CD4-positive, alpha-beta T cell treated with Interleukin-17A for 4 hours (primary cell): ENCODE data around the gene TMEM109.

Experiments used
- DNase-seq: peaks from one replicate; pipeline ENCODE4 v3.0.0-alpha.2; 2020; ENCODE audit warnings: mixed read lengths

TMEM109 gene

GRCh38 chr11:60927600-60927999 is 13.6 kb downstream of the TMEM109 start:
- DNase-seq = no peak

- DNase-seq = no peak
These were observed 14.6 kb downstream of the TMEM109 start for GRCh38 chr11:60928563-60929001.

- no peak for DNase-seq
These were observed 15.8 kb downstream of the TMEM109 start for GRCh38 chr11:60929764-60930163.

GRCh38 chr11:60930394-60930793 is 16.4 kb downstream of the TMEM109 start:
- DNase-seq = no peak

GRCh38 chr11:60931917-60932316 is 18.0 kb downstream of the TMEM109 start:
- DNase-seq = no peak

GRCh38 chr11:60932605-60933356 is 18.8 kb downstream of the TMEM109 start:
- DNase-seq = no peak

GRCh38 chr11:60933416-60934123 is 19.6 kb downstream of the TMEM109 start:
- no peak for DNase-seq

- no peak for DNase-seq
These were observed 20.3 kb downstream of the TMEM109 start for GRCh38 chr11:60934124-60934789.

GRCh38 chr11:60934790-60935605 is 21.0 kb downstream of the TMEM109 start:
- DNase-seq = no peak

GRCh38 chr11:60935676-60936442 is 21.9 kb downstream of the TMEM109 start:
- DNase-seq = no peak

- no peak for DNase-seq
These were observed 22.6 kb downstream of the TMEM109 start for GRCh38 chr11:60936467-60937143.

- no peak for DNase-seq
These were observed 23.2 kb downstream of the TMEM109 start for GRCh38 chr11:60937144-60937527.

GRCh38 chr11:60937811-60938210 is 23.9 kb downstream of the TMEM109 start:
- no peak for DNase-seq

- DNase-seq = no peak
These were observed 24.5 kb downstream of the TMEM109 start for GRCh38 chr11:60938500-60938899.

- no peak for DNase-seq
These were observed 25.3 kb downstream of the TMEM109 start for GRCh38 chr11:60939301-60939700.

- DNase-seq = no peak
These were observed 25.9 kb downstream of the TMEM109 start for GRCh38 chr11:60939855-60940254.

- no peak for DNase-seq
These were observed 27.6 kb downstream of the TMEM109 start for GRCh38 chr11:60941371-60942119.

- DNase-seq = no peak
These were observed 28.3 kb downstream of the TMEM109 start for GRCh38 chr11:60942219-60942618.

- no peak for DNase-seq
These were observed 29.1 kb downstream of the TMEM109 start for GRCh38 chr11:60942970-60943565.
